ENCODE results near the gene SGPP2. TPM values are rescaled to one million over a fixed set of nuclear protein-coding genes. Genes with fewer than 3 reads are reported as not detected.

SGPP2 gene
- total RNA-seq, 2 experiments from 2014 or later, result 2.8 to 3.0 TPM

- Mint-ChIP-seq H3K4me3 (no peak overlapping the region), H3K4me1 (ENCODE audit: low read depth) (no peaks in the 10 kb centered on the region), H3K27ac (no peak overlapping the region), H3K9me3 (no peaks in the 10 kb centered on the region), H3K36me3 (ENCODE audit: low read depth) (no peaks in the 10 kb centered on the region), H3K27me3 (peaks cover 3% of the 10 kb centered on the region)
- no peak for TF ChIP-seq CTCF (IDR thresholded peaks at IDR 0.05)
- DNase-seq (no peak), ATAC-seq (no peak)
- ChIA-PET CTCF (no interaction called here), POLR2A (no interaction called here)
- intact Hi-C loops (cut with micrococcal nuclease), result no loop called here
Measured at GRCh38 chr2:222492683-222493082, 68.3 kb downstream of the SGPP2 start.

GRCh38 chr2:222494104-222494739, 69.9 kb downstream of the SGPP2 start:
- Mint-ChIP-seq H3K4me3 (no peak overlapping the region), H3K4me1 (ENCODE audit: low read depth) (no peaks in the 10 kb centered on the region), H3K9me3 (no peaks in the 10 kb centered on the region), H3K27me3 (peaks cover 3% of the 10 kb centered on the region), H3K27ac (no peak overlapping the region), H3K36me3 (ENCODE audit: low read depth) (no peaks in the 10 kb centered on the region)
- ChIA-PET POLR2A (no interaction called here), CTCF (no interaction called here)
- intact Hi-C loops (cut with micrococcal nuclease), result no loop called here
- no peak for ATAC-seq
- no peak for DNase-seq
- TF ChIP-seq CTCF (IDR thresholded peaks at IDR 0.05), result no peak

- CTCF ChIA-PET, result interaction anchor here (0.7 kb wide), 1 partner anchor 24 kb away, joined by 3 read pairs; no protein-coding TSS in a partner anchor
Measured at GRCh38 chr2:222495388-222495787, 71.0 kb downstream of the SGPP2 start.

GRCh38 chr2:222499226-222499625, 74.9 kb downstream of the SGPP2 start:
- ChIA-PET CTCF (no interaction called here), POLR2A (no interaction called here)
- TF ChIP-seq CTCF (IDR thresholded peaks at IDR 0.05), result no peak
- DNase-seq (no peak), ATAC-seq (no peak)
- Mint-ChIP-seq H3K27me3 (peaks cover 11% of the 10 kb centered on the region), H3K9me3 (no peaks in the 10 kb centered on the region), H3K36me3 (ENCODE audit: low read depth) (no peaks in the 10 kb centered on the region), H3K4me3 (no peak overlapping the region), H3K27ac (no peak overlapping the region), H3K4me1 (ENCODE audit: low read depth) (no peaks in the 10 kb centered on the region)
- intact Hi-C loops (cut with micrococcal nuclease), result no loop called here

More at GRCh38 chr2:222495388-222495787, 71.0 kb downstream of the SGPP2 start:
- no peak for TF ChIP-seq CTCF (IDR thresholded peaks at IDR 0.05)
- H3K4me1 Mint-ChIP-seq (ENCODE audit: low read depth), result no peaks in the 10 kb centered on the region
- no peak for ATAC-seq
- no peak overlapping the region for H3K27ac Mint-ChIP-seq
- no peaks in the 10 kb centered on the region for H3K9me3 Mint-ChIP-seq
- no peak overlapping the region for H3K4me3 Mint-ChIP-seq
- intact Hi-C loops (cut with micrococcal nuclease), result no loop called here
- POLR2A ChIA-PET, result no interaction called here
- H3K36me3 Mint-ChIP-seq (ENCODE audit: low read depth), result no peaks in the 10 kb centered on the region
- peaks cover 3% of the 10 kb centered on the region for H3K27me3 Mint-ChIP-seq
- DNase-seq, result no peak

- H3K4me3 Mint-ChIP-seq, result no peak overlapping the region
- TF ChIP-seq CTCF (IDR thresholded peaks at IDR 0.05), result no peak
- DNase-seq, result no peak
- intact Hi-C loops (cut with micrococcal nuclease), result no loop called here
- ATAC-seq, result no peak
- H3K27ac Mint-ChIP-seq, result no peak overlapping the region
- POLR2A ChIA-PET, result no interaction called here
- H3K4me1 Mint-ChIP-seq (ENCODE audit: low read depth), result no peaks in the 10 kb centered on the region
- peaks cover 14% of the 10 kb centered on the region for H3K27me3 Mint-ChIP-seq
- no peaks in the 10 kb centered on the region for H3K36me3 Mint-ChIP-seq (ENCODE audit: low read depth)
- CTCF ChIA-PET, result no interaction called here
- no peaks in the 10 kb centered on the region for H3K9me3 Mint-ChIP-seq
Measured at GRCh38 chr2:222504191-222504590, 79.8 kb downstream of the SGPP2 start.
